K562 (cell line): ENCODE data around the gene DELE1. TPM values are rescaled to one million over a fixed set of nuclear protein-coding genes. Genes with fewer than 3 reads are reported as not detected.

Experiments used
- BCOR ChIP-seq: fragments of 450-650 bp; IDR thresholded peaks from 2 replicates; pipeline ENCODE4 v1.6.1; 2016
- CTCF ChIP-seq, 3 experiments: IDR thresholded peaks in 2 of 3; conservative IDR thresholded peaks in 1 of 3; 2 replicates each; pipeline ENCODE4 v1.5.1; 2011 to 2012; ENCODE audit warnings: low read length in 3 of 3, mild to moderate bottlenecking in 3 of 3, control low read depth in 2 of 3, improper control_type of control experiment in 1 of 3, inconsistent platforms in 1 of 3, low read depth in 1 of 3, mixed read lengths in 1 of 3, moderate library complexity in 1 of 3; ENCODE audit not compliant: insufficient read depth in 2 of 3
- DEAF1 ChIP-seq: fragments of 450-650 bp; formaldehyde crosslinking; IDR thresholded peaks from 2 replicates; pipeline ENCODE4 v1.4.0; 2020; ENCODE audit warnings: mild to moderate bottlenecking, moderate library complexity
- HES1 ChIP-seq: fragments of 450-650 bp; IDR thresholded peaks from 2 replicates; pipeline ENCODE4 v1.6.1; 2016; ENCODE audit warnings: low read depth, mild to moderate bottlenecking, moderate library complexity
- ILF3 ChIP-seq: fragments of 450-650 bp; IDR thresholded peaks from 2 replicates; pipeline ENCODE4 v1.6.1; 2018; ENCODE audit warnings: antibody characterized with exemption, mild to moderate bottlenecking, moderate library complexity, borderline replicate concordance
- MAFK ChIP-seq: IDR thresholded peaks from 2 replicates; pipeline ENCODE4 v1.6.1; 2011; ENCODE audit warnings: low read length, improper control_type of control experiment
- PHF21A ChIP-seq: fragments of 450-650 bp; IDR thresholded peaks from 2 replicates; pipeline ENCODE4 v1.6.1; 2017; ENCODE audit warnings: low read depth, borderline replicate concordance
- RAD21 ChIP-seq, 2 experiments: fragments of 250-450 bp in 1 of 2; fragments of 450-650 bp in 1 of 2; sonication (Bioruptor Pico) in 1 of 2; formaldehyde crosslinking in 1 of 2; IDR thresholded peaks in 1 of 2; conservative IDR thresholded peaks in 1 of 2; 2 replicates each; pipeline versions ENCODE4 v1.4.0 to v1.8.0; 2020 to 2022; ENCODE audit warnings: mild to moderate bottlenecking in 2 of 2, moderate library complexity in 1 of 2
- RB1 ChIP-seq: fragments of 450-650 bp; IDR thresholded peaks from 2 replicates; pipeline ENCODE4 v1.6.1; 2017; ENCODE audit warnings: low read depth, mild to moderate bottlenecking
- RFX5 ChIP-seq: IDR thresholded peaks from 2 replicates; pipeline ENCODE4 v1.6.1; 2011; ENCODE audit warnings: low read depth, mild to moderate bottlenecking, improper control_type of control experiment, low read length
- SIN3B ChIP-seq: fragments of 450-650 bp; IDR thresholded peaks from 2 replicates; pipeline ENCODE4 v1.6.1; 2017; ENCODE audit warnings: low read depth, mild to moderate bottlenecking, moderate library complexity
- SMARCE1 ChIP-seq: fragments of 450-650 bp; IDR thresholded peaks from 2 replicates; pipeline ENCODE4 v1.7.1; 2016; ENCODE audit warnings: mild to moderate bottlenecking
- SOX6 ChIP-seq: fragments of 450-650 bp; IDR thresholded peaks from 2 replicates; pipeline ENCODE4 v1.6.1; 2014; ENCODE audit warnings: mild to moderate bottlenecking
- TAF1 ChIP-seq: IDR thresholded peaks from 2 replicates; pipeline ENCODE4 v1.6.1; 2011; ENCODE audit warnings: mild to moderate bottlenecking, low read length, moderate library complexity; ENCODE audit not compliant: insufficient read depth, control insufficient read depth, severe bottlenecking; ENCODE audit errors: extremely low read depth
- VEZF1 ChIP-seq: fragments of 200-800 bp; sonication (Bioruptor generic); IDR thresholded peaks from 2 replicates; pipeline ENCODE4 v1.6.1; 2017; ENCODE audit warnings: missing genetic modification characterization, missing compliant biosample characterization
- ZBTB2 ChIP-seq: fragments of 450-650 bp; IDR thresholded peaks from 2 replicates; pipeline ENCODE4 v1.6.1; 2016; ENCODE audit warnings: antibody characterized with exemption
- ZNF766 ChIP-seq: fragments of 200-800 bp; sonication (Bioruptor generic); conservative IDR thresholded peaks from 2 replicates; pipeline ENCODE4 v1.6.1; 2016; ENCODE audit warnings: missing genetic modification characterization, missing compliant biosample characterization
- ZNF785 ChIP-seq: fragments of 250-450 bp; sonication (Bioruptor Pico); IDR thresholded peaks from 2 replicates; pipeline ENCODE4 v1.4.0; 2020; ENCODE audit warnings: mild to moderate bottlenecking
- polyA plus RNA-seq, 8 experiments: library from polyadenylated mRNA; depleted of rRNA in 4 of 8; stranded (reverse) in 5 of 8; unstranded in 3 of 8; fragments of >200 nt; fragmentation: Nextera tagmentation in 2 of 8; fragmentation: Illumina TruSeq in 1 of 8; extraction: Ambion mirVana in 2 of 8; extraction: Trizol in 1 of 8; gene quantifications; 2 replicates each; pipeline versions ENCODE4 v1.2.1 to v1.2.3, GENCODE V29; 2011 to 2014; ENCODE audit warnings: inconsistent platforms in 1 of 8, missing spikeins in 1 of 8
- total RNA-seq, 7 experiments: library from RNA; depleted of rRNA in 6 of 7; stranded (reverse); fragments of >200 nt in 6 of 7; fragmentation: Illumina TruSeq in 2 of 7; extraction: Trizol in 2 of 7; gene quantifications; 2 replicates each; pipeline versions ENCODE4 v1.2.1 to v1.2.3, GENCODE V29; 2011 to 2021; ENCODE audit warnings: low replicate concordance in 1 of 7

The DELE1 gene
- total and polyA plus RNA-seq, 9 of the 15 experiments (the other 6 are each of a cell fraction or from before 2014, with no cell fraction given), result 16.6 to 74.4 (median 49.8) TPM

- TF ChIP-seq SMARCE1, result peak; percentile 22; the same call in 1 of the 2 replicates
- no peak for TF ChIP-seq ZNF785 (CRISPR knock-in tag)
- TF ChIP-seq ILF3, result no peak
- TF ChIP-seq SOX6, result peak; percentile 28; the same call in 1 of the 2 replicates
- TF ChIP-seq SIN3B, result no peak
- no peak for TF ChIP-seq RFX5
- TF ChIP-seq BCOR, result peak; percentile 40
- TF ChIP-seq RB1, result peak; percentile 62
- peak; percentile 30; the same call in 1 of the 2 replicates for TF ChIP-seq ZBTB2
- no peak for TF ChIP-seq MAFK
- TF ChIP-seq ZNF766, result 0 out of 2 replicates have a peak, but pooled peaks have one; percentile 27
- no peak for TF ChIP-seq TAF1
- peak; percentile 78; the same call in 1 of the 2 replicates for TF ChIP-seq PHF21A
- TF ChIP-seq HES1, result no peak
- TF ChIP-seq RAD21 (CRISPR knock-in tag; conservative IDR thresholded peaks at IDR 0.05 in 1 of 2, IDR thresholded peaks at IDR 0.05 in 1 of 2), result peak; percentile 84 to 93
- TF ChIP-seq VEZF1 (CRISPR knock-in tag), result peak; percentile 41; the same call in 1 of the 2 replicates
- TF ChIP-seq DEAF1 (CRISPR knock-in tag), result peak; percentile 62
- peak; percentile 92 to 98 (median 94) for TF ChIP-seq CTCF (IDR thresholded peaks at IDR 0.05 in 2 of 3, conservative IDR thresholded peaks at IDR 0.05 in 1 of 3; ENCODE audit: insufficient read depth in 2 of 3, low read depth in 1 of 3, low read length in 3 of 3)
Observed at GRCh38 chr5:141878711-141879425, 44.8 kb upstream of the DELE1 start (continued).
